Measurements from ENCODE around the gene CCDC71.

GRCh38 chr3:49119439-49119838 lies 46.7 kb downstream of the CCDC71 start:
- TF ChIP-seq POLR2A (IDR thresholded peaks at IDR 0.05) = no peak
- TF ChIP-seq CTCF (IDR thresholded peaks at IDR 0.05) = no peak

All from Peyer's patch (tissue), 4 donors.